Testis (tissue), 2 donors: Measurements from ENCODE around the gene SPINT3.

Experiments used
- CTCF ChIP-seq, 3 experiments: fragments of 450-650 bp in 2 of 3; fragments of 200-600 bp in 1 of 3; sonication (generic) in 1 of 3; IDR thresholded peaks; one replicate each; pipeline ENCODE4 v1.5.1; 2016 to 2019; ENCODE audit warnings: antibody characterized with exemption in 3 of 3, mild to moderate bottlenecking in 2 of 3, moderate library complexity in 1 of 3
- POLR2A ChIP-seq: fragments of 450-650 bp; IDR thresholded peaks from one replicate; pipeline ENCODE4 v1.6.1; 2017; ENCODE audit warnings: antibody characterized with exemption, mild to moderate bottlenecking, moderate library complexity

DNA sequence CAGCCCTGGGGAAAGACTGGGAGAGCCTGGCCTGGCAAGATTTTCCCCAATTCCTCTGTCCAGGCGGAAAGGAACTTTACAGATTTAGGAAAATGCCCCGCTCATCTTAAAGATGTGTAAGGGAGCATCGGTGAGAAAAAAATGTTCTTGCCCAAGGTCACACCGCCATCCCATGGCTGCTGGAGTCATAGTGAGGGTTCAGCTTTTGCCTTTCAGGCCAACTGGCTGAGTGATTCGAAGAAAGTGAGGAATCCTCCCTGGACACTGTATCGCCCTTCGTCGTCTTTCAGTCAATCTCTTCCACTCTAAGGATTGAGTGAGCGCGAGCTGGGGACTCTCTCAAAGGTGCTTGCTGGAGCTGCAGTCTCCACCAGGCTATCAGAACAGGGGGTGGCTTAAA lies 44.5 kb downstream of the SPINT3 start:
- TF ChIP-seq POLR2A = no peak
- TF ChIP-seq CTCF (IDR thresholded peaks at IDR 0.05) = no peak
